ENCODE data around the gene ATP7A. TPM values are rescaled to one million over a fixed set of nuclear protein-coding genes. Genes with fewer than 3 reads are reported as not detected.
"Not testable (repeated sequence)": the region's sequence is repeated elsewhere in the genome, so short reads cannot be mapped to it uniquely, and the experiment has no call there.

The ATP7A gene
- total RNA-seq = 1 to 10 TPM; 6.5 to 8.8 (median 6.8) TPM

DNA sequence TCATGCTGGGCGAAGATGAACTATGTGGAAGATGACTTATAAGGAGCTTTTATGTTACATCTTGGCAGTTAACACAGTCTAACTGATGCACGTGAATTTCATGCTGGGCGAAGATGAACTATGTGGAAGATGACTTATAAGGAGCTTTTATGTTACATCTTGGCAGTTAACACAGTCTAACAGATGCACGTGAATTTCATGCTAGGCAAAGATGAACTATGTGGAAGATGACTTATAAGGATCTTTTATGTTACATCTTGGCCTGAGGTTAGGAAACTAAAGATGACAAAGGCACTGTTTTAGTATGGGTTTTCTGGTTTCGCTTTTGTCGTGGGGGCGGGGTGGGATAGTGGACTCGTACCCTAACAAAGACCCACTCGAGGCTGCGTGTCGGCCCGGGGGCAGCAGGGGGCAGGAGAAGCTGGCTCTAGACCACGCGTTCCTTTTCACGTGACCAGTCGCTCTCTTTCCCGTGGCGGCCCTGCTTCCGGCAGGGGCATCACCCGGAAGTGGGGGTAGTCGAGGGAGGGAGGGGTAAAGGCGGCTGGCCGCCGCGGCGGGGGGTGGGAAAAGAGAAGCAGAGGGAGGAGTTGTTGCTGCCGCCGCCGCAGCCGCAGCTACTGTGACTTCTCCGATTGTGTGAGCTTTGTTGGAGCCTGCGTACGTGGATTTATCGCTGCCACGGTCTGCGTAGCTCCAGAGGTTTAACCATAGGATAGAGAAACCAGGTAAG, at the start of gene ATP7A:
TSS of gene ATP7A (plus strand) at position 586 of the 733 bp plus-strand sequence. CDS start 60,949 bp downstream, outside the sequence.
- Histone ChIP-seq H3K36me3 (no peaks in the 10 kb centered on the region), H3K4me1 (no peaks in the 10 kb centered on the region), H3K27ac (peak within 1 kb of the TSS; percentile 74 to 86 (median 81)), H3K9me3 (no peaks in the 10 kb centered on the region), H3K27me3 (no peaks in the 10 kb centered on the region), H3K4me3 (peak within 1 kb of the TSS; percentile 39 to 60 (median 50))
- peak in 1 of 2 donors; percentile 50 for TF ChIP-seq POLR2A (IDR thresholded peaks at IDR 0.05)
- TF ChIP-seq CTCF (IDR thresholded peaks at IDR 0.05) = peak; percentile 29 to 69 (median 56)
- DNase-seq = peak; percentile 86 to 95 (median 89)

DNA sequence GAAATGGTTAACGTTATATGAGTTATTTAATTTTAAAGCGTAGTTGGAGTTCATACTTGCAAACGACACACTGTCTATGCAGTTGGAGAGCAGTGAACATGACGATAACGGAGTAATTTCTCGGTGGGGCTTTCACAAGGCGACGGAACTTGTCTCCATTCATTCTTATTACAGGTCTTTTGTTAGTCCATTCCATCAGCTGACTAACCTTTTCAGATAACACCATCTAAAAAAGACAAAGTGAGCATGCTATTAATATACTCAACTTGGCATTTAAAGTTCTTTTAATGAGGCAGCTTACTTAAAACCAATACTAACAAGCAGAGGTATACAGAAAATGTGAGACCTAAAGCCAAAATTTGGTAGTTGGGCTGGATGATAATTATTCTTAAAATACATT, 35.1 kb upstream of the ATP7A start:
- TF ChIP-seq CTCF (IDR thresholded peaks at IDR 0.05) = no peak
- TF ChIP-seq POLR2A (IDR thresholded peaks at IDR 0.05) = no peak
- peaks cover 0 to 5% (median 0%) of the 10 kb centered on the region in 3 donors for H3K36me3 ChIP-seq
- H3K27me3 ChIP-seq = no peaks in the 10 kb centered on the region
- H3K9me3 ChIP-seq = no peaks in the 10 kb centered on the region
- no peak for DNase-seq
- H3K4me1 ChIP-seq = no peaks in the 10 kb centered on the region
- no peak overlapping the region for H3K4me3 ChIP-seq
- no peak overlapping the region for H3K27ac ChIP-seq

- not testable (repeated sequence) for H3K36me3 ChIP-seq, H3K4me3 ChIP-seq, H3K4me1 ChIP-seq, H3K27me3 ChIP-seq, H3K27ac ChIP-seq, H3K9me3 ChIP-seq, DNase-seq
These were observed 29.1 kb upstream of the ATP7A start for GRCh38 chrX:77881418-77881817.

DNA sequence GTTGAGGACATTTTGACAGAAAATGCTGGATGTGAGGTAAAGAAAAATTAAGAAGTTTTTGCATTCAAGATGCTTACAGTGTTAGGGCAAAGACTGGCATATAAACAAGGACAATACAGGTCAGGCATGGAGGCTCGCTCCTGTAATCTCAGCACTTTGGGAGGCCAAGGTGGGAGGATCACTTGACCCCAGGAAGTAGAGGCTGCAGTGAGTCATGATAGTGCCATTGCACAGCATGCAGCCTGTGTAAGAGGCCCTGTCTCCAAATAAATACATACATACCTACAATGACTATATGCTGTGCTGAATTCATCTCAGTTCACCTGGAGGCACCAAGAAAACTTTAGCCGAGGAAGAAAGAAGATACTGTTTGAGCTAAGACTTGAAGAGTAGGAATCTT, 17.6 kb upstream of the ATP7A start:
- Histone ChIP-seq H3K36me3 (no peaks in the 10 kb centered on the region), H3K27ac (no peak overlapping the region), H3K27me3 (no peaks in the 10 kb centered on the region), H3K4me3 (no peak overlapping the region), H3K4me1 (no peaks in the 10 kb centered on the region), H3K9me3 (no peaks in the 10 kb centered on the region)
- no peak for TF ChIP-seq POLR2A (IDR thresholded peaks at IDR 0.05)
- no peak for TF ChIP-seq CTCF (IDR thresholded peaks at IDR 0.05)
- DNase-seq = no peak

DNA sequence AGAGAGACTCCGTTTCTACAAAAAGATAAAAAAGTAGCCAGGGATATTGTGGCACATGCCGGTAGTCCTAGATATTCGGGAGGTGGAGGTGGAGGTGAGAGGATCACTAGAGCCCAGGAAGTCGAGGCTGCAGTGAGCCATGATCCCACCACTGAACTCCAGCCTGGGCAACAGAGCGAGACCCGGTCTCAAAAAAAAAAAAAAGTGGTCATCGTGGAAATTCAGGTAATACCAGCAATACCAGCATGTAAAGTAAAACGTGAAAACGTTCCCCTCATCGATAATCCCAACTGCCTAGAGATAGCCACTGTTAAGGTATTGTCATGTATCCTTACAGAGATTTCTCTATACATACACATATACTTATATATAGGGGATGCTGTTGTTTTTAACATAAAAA, 16.8 kb upstream of the ATP7A start:
- Histone ChIP-seq H3K9me3 (no peaks in the 10 kb centered on the region), H3K27me3 (no peaks in the 10 kb centered on the region), H3K4me1 (no peaks in the 10 kb centered on the region), H3K4me3 (peak overlapping the region in 2 of 4 donors; percentile 63 to 70), H3K36me3 (no peaks in the 10 kb centered on the region), H3K27ac (no peak overlapping the region)
- no peak for DNase-seq
- TF ChIP-seq POLR2A (IDR thresholded peaks at IDR 0.05) = no peak
- TF ChIP-seq CTCF (IDR thresholded peaks at IDR 0.05) = no peak

Data from Peyer's patch (tissue), 4 donors.